Thyroid gland (tissue), 4 donors: Measurements from ENCODE around the gene NPHP4.

Experiments
- POLR2A ChIP-seq, 2 donors: fragments of 450-650 bp; IDR thresholded peaks; one replicate each; pipeline ENCODE4 v1.6.1; 2017; ENCODE audit warnings: antibody characterized with exemption in 2 of 2, mild to moderate bottlenecking in 2 of 2, moderate library complexity in 1 of 2
- TF ChIP-seq, protein P1 (sequence below), 6 experiments: fragments of 200-600 bp in 3 of 6; fragments of 450-650 bp in 3 of 6; sonication (generic) in 3 of 6; IDR thresholded peaks; one replicate each; pipeline ENCODE4 v1.5.1; 2016 to 2019; ENCODE audit warnings: antibody characterized with exemption in 6 of 6, mild to moderate bottlenecking in 2 of 6, inconsistent platforms in 1 of 6, moderate library complexity in 1 of 6

DNA sequence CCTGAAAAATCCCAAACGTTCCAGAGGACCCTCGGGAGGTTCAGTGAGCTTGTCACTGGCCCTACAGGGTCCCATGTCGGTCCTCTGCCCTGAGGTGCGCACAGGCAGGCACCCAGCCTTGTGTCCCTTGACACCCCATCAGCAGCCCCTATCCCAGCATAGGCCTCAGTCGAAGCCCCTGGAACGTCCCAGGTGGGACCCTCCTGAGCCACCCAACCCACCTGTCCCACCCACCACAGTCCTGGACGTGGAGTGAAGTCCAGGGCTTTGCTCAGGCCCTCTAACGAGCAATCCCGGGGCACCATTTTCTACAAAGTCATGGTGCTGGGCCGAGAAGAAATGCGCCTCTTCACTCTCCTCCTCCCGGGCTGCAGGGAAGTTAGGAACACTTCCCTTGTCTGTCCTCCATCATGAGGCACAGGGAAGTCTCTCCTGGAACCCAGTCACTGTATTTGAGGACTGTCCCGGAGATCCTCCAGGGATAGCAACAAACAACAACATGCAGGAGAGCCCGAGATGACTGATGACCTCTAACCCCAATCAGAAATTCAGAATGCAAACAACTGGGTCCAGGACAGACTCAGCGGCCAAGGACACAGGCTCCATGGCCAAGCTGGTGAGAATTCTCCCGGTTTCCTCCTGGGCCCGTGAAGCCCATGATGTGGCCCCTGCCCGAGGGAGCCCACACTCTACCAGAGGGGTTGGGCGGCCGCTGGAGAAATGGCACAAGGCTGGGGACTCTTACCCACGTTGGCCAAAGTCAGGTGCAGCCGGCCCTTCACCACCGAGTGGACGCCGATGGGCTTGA lies 105.5 kb downstream of the NPHP4 start:
- TF ChIP-seq, protein P1, sequence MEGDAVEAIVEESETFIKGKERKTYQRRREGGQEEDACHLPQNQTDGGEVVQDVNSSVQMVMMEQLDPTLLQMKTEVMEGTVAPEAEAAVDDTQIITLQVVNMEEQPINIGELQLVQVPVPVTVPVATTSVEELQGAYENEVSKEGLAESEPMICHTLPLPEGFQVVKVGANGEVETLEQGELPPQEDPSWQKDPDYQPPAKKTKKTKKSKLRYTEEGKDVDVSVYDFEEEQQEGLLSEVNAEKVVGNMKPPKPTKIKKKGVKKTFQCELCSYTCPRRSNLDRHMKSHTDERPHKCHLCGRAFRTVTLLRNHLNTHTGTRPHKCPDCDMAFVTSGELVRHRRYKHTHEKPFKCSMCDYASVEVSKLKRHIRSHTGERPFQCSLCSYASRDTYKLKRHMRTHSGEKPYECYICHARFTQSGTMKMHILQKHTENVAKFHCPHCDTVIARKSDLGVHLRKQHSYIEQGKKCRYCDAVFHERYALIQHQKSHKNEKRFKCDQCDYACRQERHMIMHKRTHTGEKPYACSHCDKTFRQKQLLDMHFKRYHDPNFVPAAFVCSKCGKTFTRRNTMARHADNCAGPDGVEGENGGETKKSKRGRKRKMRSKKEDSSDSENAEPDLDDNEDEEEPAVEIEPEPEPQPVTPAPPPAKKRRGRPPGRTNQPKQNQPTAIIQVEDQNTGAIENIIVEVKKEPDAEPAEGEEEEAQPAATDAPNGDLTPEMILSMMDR (IDR thresholded peaks at IDR 0.05): no peak
- no peak for TF ChIP-seq POLR2A (IDR thresholded peaks at IDR 0.05)
